Activated gamma-delta T cell treated with Interleukin-2 at 50 U/mL for 16 hours (primary cell): Measurements from ENCODE around the gene HABP2.

Experiments
- DNase-seq: peaks from one replicate; pipeline ENCODE4 v3.0.0-alpha.2; 2020

Gene HABP2

GRCh38 chr10:113560071-113560470 is 7.2 kb downstream of the HABP2 start:
- DNase-seq: no peak

GRCh38 chr10:113561214-113561613 is 8.4 kb downstream of the HABP2 start:
- DNase-seq: no peak

- no peak for DNase-seq
Measured at GRCh38 chr10:113562069-113562468, 9.2 kb downstream of the HABP2 start.

- no peak for DNase-seq
Measured at GRCh38 chr10:113562704-113563103, 9.9 kb downstream of the HABP2 start.

- peak; percentile 55 for DNase-seq
Measured at GRCh38 chr10:113563306-113564088, 10.6 kb downstream of the HABP2 start.

GRCh38 chr10:113565364-113565763 is 12.5 kb downstream of the HABP2 start:
- no peak for DNase-seq

- no peak for DNase-seq
Measured at GRCh38 chr10:113566888-113567287, 14.0 kb downstream of the HABP2 start.

- no peak for DNase-seq
Measured at GRCh38 chr10:113569576-113569975, 16.7 kb downstream of the HABP2 start.

- DNase-seq: no peak
Measured at GRCh38 chr10:113572520-113573290, 19.9 kb downstream of the HABP2 start.

- DNase-seq: no peak
Measured at GRCh38 chr10:113573368-113573767, 20.5 kb downstream of the HABP2 start.

GRCh38 chr10:113576852-113577251 is 24.0 kb downstream of the HABP2 start:
- no peak for DNase-seq

GRCh38 chr10:113578773-113579172 is 25.9 kb downstream of the HABP2 start:
- no peak for DNase-seq

GRCh38 chr10:113581092-113581491 is 28.2 kb downstream of the HABP2 start:
- no peak for DNase-seq

- DNase-seq: no peak
Measured at GRCh38 chr10:113583571-113583970, 30.7 kb downstream of the HABP2 start.

- no peak for DNase-seq
Measured at GRCh38 chr10:113585949-113586348, 33.1 kb downstream of the HABP2 start.

- no peak for DNase-seq
Measured at GRCh38 chr10:113589201-113589770, 36.4 kb downstream of the HABP2 start.

- no peak for DNase-seq
Measured at GRCh38 chr10:113590581-113590980, 37.7 kb downstream of the HABP2 start.

- no peak for DNase-seq
Measured at GRCh38 chr10:113592380-113592779, 39.5 kb downstream of the HABP2 start.

- DNase-seq: no peak
Measured at GRCh38 chr10:113594652-113595051, 41.8 kb downstream of the HABP2 start.

GRCh38 chr10:113600569-113600968 is 47.7 kb downstream of the HABP2 start:
- DNase-seq: no peak

- DNase-seq: no peak
Measured at GRCh38 chr10:113603057-113603777, 50.4 kb downstream of the HABP2 start.

- no peak for DNase-seq
Measured at GRCh38 chr10:113604572-113604971, 51.7 kb downstream of the HABP2 start.

GRCh38 chr10:113605268-113605978 is 52.6 kb downstream of the HABP2 start:
- no peak for DNase-seq
